HG03457 (cell line): ENCODE results near the gene UGT1A1.
"Not testable (repeated sequence)": the region's sequence is repeated elsewhere in the genome, so short reads cannot be mapped to it uniquely, and the experiment has no call there.

Experiments
- ATAC-seq: cut with Tn5 transposase; IDR thresholded peaks from one replicate; pipeline ENCODE4 v1.9.1; 2021; ENCODE audit warnings: moderate number of reproducible peaks; ENCODE audit not compliant: unreplicated experiment

UGT1A1 gene

DNA sequence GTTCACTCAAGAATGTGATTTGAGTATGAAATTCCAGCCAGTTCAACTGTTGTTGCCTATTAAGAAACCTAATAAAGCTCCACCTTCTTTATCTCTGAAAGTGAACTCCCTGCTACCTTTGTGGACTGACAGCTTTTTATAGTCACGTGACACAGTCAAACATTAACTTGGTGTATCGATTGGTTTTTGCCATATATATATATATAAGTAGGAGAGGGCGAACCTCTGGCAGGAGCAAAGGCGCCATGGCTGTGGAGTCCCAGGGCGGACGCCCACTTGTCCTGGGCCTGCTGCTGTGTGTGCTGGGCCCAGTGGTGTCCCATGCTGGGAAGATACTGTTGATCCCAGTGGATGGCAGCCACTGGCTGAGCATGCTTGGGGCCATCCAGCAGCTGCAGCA, at the start of gene UGT1A1:
UGT1A1 (plus strand) TSS at position 228 of the 400 bp plus-strand sequence; CDS start at position 246, 18 bp downstream.
- ATAC-seq: no peak

DNA sequence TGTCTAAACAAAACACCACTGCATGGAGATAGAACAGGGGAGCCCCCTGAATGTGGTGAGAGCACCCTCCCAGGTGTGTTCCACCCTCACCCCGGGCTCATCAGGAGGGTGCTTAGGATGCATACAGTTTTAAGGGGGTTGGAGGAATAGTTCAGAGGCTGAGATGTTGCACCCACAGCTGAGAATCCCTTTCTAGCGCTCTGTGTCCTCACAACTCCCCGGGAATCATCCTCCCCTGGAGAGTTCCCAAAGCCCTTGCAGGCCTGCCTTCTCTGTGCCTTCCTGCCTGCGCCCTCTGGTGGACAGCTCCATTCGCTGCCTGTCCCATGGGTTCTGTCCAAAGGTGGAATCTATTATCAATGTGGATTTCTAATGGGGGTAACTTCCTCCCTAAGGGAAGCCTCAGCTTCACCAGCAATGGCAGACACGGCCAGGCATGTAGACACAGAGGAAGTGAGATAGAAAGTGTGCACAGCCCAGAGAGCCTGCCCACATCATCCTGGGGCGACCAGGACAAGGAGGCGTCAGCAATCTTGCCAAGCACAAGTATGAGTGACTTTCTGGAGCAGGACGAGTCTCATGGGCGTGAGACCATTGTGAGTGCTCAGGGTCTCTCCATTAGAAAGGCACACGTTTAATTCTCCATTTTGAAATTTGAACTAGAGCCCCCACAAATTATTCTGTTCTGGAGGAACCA, 48.6 kb upstream of the UGT1A1 start:
- ATAC-seq: no peak

- ATAC-seq: no peak
Observed at GRCh38 chr2:233712611-233713261, 47.3 kb upstream of the UGT1A1 start, which contains the start of gene UGT1A5. UGT1A5 (plus strand) TSS chr2:233712907; CDS start chr2:233712992, 85 bp downstream.

- no peak for ATAC-seq
Observed at GRCh38 chr2:233713262-233713615, 46.8 kb upstream of the UGT1A1 start.

- ATAC-seq: no peak
Observed at GRCh38 chr2:233714121-233714520, 45.9 kb upstream of the UGT1A1 start.

DNA sequence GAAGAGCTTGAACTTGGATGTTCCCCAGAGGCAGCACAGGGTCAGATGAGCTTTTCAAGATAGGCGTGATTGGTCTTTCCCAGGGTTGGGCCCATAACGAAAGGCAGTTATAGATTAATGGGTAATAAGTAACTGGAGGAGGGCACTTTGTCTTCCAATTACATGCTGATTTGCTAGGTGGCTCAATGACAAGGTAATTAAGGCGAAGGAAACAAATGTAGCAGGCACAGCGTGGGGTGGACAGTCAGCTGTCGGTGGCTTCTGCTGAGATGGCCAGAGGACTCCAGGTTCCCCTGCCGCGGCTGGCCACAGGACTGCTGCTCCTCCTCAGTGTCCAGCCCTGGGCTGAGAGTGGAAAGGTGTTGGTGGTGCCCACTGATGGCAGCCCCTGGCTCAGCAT, 41.5 kb upstream of the UGT1A1 start, which contains the start of gene UGT1A4:
UGT1A4 (plus strand) TSS at position 185 of the 400 bp plus-strand sequence; CDS start at position 270, 85 bp downstream.
- no peak for ATAC-seq

DNA sequence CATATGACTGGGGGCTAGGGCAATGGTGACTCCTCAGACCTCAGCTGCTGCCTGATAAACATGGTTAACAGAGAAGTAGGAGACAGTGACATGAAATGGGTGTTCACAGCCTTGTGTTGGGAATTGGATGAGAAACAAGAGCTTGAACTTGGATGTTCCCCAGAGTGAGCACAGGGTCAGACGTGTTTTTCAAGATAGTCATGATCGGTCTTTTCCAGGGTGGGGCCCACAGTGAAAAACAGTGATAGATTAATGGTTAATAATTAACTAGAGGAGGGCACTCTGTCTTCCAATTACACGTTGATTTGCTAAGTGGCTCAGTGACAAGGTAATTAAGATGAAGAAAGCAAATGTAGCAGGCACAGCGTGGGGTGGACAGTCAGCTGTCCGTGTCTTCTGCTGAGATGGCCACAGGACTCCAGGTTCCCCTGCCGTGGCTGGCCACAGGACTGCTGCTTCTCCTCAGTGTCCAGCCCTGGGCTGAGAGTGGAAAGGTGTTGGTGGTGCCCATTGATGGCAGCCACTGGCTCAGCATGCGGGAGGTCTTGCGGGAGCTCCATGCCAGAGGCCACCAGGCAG, 31.3 kb upstream of the UGT1A1 start, which contains the start of gene UGT1A3:
UGT1A3 (plus strand) TSS at position 320 of the 579 bp plus-strand sequence; CDS start at position 405, 85 bp downstream.
- ATAC-seq: no peak

DNA sequence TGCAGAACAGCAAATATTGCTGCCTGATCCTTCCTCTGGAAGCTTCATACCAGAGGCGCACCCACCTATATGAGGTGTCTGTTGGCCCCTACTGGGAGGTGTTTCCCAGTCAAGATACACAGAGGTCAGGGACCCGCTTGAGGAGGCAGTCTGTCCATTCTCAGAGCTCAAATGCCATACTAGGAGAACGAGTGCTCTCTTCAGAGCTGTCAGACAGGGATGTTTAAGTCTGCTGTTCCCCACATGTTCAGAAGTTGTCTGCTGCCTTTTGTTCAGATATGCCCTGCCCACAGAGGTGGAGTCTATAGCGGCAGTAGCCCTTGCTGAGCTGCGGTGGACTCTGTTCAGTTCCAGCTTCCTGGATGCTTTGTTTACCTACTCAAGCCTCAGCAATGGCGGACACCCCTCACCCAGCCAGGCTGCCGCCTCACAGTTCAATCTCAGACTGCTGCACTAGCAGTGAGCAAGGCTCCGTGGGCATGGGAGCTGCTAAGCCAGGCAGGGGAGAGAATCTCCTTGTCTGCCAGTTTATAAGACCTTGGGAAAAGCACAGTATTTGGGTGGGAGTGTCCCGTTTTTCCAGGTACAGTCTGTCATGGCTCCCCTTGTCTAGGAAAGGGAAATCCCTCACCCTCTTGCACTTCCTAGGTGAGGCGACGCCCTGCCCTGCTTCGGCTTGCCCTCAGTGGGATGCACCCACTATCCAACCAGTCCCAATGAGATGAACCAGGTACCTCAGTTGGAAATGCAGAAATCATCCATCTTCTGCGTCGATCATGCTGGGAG, 23.0 kb upstream of the UGT1A1 start:
- not testable (repeated sequence) for ATAC-seq

GRCh38 chr2:233740870-233741269, 19.2 kb upstream of the UGT1A1 start:
- ATAC-seq: no peak

GRCh38 chr2:233743464-233744259, 16.4 kb upstream of the UGT1A1 start:
- no peak for ATAC-seq

GRCh38 chr2:233745073-233745755, 14.9 kb upstream of the UGT1A1 start:
- ATAC-seq: no peak

DNA sequence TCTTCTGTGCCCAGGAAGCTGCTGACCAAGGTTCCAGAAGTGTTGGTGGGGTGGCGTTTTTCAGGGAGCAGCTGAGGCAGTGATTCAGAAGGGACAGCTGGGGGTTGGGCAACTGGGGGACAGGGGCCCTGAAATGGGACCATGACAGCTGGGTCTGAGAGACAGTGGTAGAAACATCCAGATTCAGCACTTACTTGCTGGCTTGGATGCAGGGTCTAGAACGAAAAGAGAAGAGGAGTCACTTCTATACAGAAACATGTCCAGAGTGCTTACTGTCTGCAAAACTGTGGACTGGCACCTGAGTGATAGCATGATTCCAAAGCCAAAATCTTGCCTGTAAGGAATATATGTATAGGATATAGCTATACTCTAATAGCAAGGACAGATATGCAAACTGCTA, 14.2 kb upstream of the UGT1A1 start:
- not testable (repeated sequence) for ATAC-seq

DNA sequence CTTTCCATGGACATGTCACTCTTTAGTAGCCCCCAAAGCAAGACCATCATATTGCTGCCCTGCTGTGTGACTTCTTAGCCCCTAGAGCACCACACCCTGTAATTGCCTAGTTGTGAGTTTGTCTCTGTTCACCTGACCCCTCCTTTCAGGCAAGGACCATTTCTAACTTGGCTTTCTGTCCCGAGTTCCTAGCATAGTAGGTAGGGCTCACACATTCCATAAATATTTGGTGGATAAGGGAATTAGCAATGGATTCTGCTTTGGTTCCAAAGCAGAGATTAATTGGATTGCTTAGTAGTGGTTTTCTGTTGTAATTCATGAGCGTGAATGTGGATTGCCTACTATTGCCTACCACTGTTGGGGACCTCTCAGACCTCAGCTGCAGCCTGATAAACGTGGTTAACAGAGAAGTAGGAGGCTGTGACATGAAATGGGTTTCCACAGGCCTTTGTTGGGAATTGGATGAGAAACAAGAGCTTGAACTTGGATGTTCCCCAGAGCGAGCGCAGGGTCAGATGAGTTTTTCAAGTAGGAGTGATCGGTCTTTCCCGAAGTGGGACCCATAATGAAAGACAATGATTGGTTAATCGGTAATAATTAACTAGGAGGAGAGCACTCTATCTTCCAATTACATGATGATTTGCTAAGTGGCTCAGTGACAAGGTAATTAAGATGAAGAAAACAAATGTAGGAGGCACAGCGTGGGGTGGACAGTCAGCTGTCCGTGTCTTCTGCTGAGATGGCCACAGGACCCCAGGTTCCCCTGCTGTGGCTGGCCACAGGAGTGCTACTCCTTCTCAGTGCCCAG, 13.4 kb upstream of the UGT1A1 start:
- ATAC-seq: no peak

DNA sequence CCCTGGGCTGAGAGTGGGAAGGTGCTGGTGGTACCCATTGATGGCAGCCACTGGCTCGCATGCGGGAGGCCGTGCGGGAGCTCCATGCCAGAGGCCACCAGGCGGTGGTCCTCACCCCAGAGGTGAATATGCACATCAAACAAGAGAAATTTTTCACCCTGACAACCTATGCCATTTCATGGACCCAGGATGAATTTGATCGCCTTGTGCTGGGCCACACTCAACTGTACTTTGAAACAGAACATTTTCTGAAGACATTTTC, 12.9 kb upstream of the UGT1A1 start:
- ATAC-seq: no peak

DNA sequence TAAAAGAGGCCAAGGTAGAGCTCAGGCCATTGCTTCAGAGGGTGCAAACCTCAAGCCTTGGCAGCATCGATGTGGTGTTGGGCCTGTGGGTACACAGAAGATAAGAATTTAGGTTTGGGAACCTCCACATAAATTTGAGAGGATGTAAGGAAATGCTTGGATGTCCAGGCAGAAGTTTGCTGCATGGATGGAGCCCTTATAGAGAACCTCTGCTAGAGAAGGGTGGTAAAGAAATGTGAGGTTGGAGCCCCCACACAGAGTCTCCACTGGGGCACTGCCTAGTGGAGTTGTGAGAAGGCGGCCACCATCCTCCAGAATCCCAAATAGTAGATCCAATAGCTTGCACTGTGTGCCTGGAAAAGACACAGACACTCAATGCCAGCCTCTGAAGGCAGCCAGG, 9.4 kb upstream of the UGT1A1 start:
- ATAC-seq: not testable (repeated sequence)

DNA sequence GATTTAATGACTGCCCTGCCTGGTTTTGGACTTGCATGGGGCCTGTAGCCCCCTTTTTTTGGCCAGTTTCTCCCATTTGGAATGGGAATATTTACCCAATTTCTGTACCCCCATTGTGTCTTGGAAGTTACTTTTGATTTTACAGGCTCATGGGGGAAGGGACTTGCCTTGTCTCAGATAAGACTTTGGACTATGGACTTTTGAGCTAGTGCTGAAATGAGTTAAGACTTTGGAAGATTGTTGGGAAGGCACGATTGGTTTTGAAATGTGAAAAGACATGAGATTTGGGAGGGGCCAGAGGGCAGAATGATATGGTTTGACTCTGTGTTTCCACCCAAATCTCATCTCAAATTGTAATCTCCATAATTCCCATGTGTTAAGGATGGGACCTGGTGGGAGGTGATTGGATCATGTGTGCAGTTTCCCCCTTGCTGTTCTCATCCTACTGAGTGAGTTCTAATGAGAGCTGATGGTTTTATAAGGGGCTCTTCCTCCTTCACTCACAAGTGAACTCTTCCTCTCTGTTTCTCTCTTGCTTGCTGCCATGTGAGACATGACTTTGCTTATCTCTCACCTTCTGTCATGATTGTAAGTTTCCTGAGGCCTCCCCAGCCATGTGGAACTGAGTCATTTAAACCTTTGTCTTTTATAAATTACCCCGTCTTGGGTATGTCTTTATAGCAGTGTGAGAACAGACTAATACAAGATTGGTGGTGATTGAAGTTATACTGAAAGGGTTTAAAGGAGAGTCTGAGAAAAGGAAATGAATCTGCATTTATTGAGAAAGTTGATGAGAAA, 8.7 kb upstream of the UGT1A1 start:
- ATAC-seq: not testable (repeated sequence)

DNA sequence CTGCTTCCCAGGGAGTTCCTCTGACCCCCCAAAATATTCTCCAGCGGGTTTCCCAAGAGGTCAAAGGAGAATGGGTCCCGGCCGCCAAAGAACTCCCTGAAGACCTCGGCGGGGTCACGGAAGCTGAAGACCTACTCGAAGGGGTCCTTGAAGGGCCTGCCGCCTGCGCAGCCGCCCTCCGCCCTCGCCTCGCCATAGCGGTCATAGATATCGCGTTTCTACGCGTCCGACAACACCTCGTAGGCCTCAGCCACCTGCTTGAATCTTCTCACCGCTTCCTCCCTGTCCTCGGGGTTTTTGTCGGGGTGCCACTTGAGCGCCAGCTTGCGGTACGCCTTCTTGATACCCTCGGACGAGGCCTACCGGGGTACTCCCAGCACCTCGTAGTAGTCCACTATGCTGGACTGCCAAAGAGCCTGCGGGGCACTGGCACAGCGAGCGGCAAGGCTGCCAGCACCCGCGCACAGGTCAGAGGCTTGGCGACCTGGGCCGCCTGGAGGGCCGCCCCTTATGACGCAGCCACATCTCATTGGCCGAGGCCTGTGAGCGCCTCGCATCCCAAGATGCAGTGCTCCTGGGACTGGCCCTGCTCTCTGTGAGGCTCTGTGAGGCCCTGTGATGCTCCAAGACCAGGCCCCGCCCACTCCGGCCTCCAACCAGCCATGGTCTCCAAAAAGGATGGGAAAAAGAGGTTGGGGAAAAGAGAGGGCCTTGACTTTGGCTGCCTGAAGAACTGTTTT, 5.0 kb upstream of the UGT1A1 start:
- ATAC-seq: no peak
